Ramos (cell line): ENCODE measurements around the gene MSI1.
"Not testable (repeated sequence)": the region's sequence is repeated elsewhere in the genome, so short reads cannot be mapped to it uniquely, and the experiment has no call there.

Source experiments
- in situ Hi-C: fragments of 300-500 bp; cut with MboI; formaldehyde crosslinking; loops from one replicate; pipeline ENCODE4 v1.14.3; 2022; ENCODE audit warnings: low sequenced_read_pairs; ENCODE audit not compliant: unreplicated experiment

MSI1 gene

GRCh38 chr12:120358412-120359100 is 10.4 kb downstream of the MSI1 start:
- in situ Hi-C loops, result no loop called here

- in situ Hi-C loops, result no loop called here
These were observed 11.9 kb downstream of the MSI1 start for GRCh38 chr12:120357104-120357503.

GRCh38 chr12:120356567-120357030 is 12.4 kb downstream of the MSI1 start:
- in situ Hi-C loops, result no loop called here

- in situ Hi-C loops, result no loop called here
These were observed 15.2 kb downstream of the MSI1 start for GRCh38 chr12:120353556-120354317.

GRCh38 chr12:120353136-120353535 is 15.8 kb downstream of the MSI1 start:
- in situ Hi-C loops, result no loop called here

GRCh38 chr12:120352117-120352516 is 16.8 kb downstream of the MSI1 start:
- in situ Hi-C loops, result no loop called here

GRCh38 chr12:120350576-120351350 is 18.2 kb downstream of the MSI1 start:
- in situ Hi-C loops, result no loop called here

GRCh38 chr12:120347766-120348165 is 21.2 kb downstream of the MSI1 start:
- in situ Hi-C loops, result no loop called here

GRCh38 chr12:120346681-120347080 is 22.3 kb downstream of the MSI1 start:
- in situ Hi-C loops, result no loop called here

GRCh38 chr12:120346031-120346430 is 22.9 kb downstream of the MSI1 start:
- in situ Hi-C loops, result no loop called here

- in situ Hi-C loops, result no loop called here
These were observed 25.3 kb downstream of the MSI1 start for GRCh38 chr12:120343692-120344091.

GRCh38 chr12:120343039-120343537 is 25.9 kb downstream of the MSI1 start:
- in situ Hi-C loops, result no loop called here

GRCh38 chr12:120342175-120343038 is 26.6 kb downstream of the MSI1 start:
- in situ Hi-C loops, result no loop called here

GRCh38 chr12:120339256-120339655 is 29.7 kb downstream of the MSI1 start:
- in situ Hi-C loops, result no loop called here

GRCh38 chr12:120337730-120338129 is 31.2 kb downstream of the MSI1 start:
- in situ Hi-C loops, result no loop called here

GRCh38 chr12:120336392-120336791 is 32.6 kb downstream of the MSI1 start:
- in situ Hi-C loops, result not testable (repeated sequence)

- in situ Hi-C loops, result not testable (repeated sequence)
These were observed 33.5 kb downstream of the MSI1 start for GRCh38 chr12:120335447-120335846.

GRCh38 chr12:120332523-120332922 is 36.4 kb downstream of the MSI1 start:
- in situ Hi-C loops, result no loop called here

GRCh38 chr12:120332041-120332440 is 36.9 kb downstream of the MSI1 start:
- in situ Hi-C loops, result no loop called here

- in situ Hi-C loops, result no loop called here
These were observed 37.6 kb downstream of the MSI1 start for GRCh38 chr12:120331390-120331789.
